Coronary artery (tissue), 2 donors: ENCODE measurements around the gene ZBTB7C.
A peak's percentile ranks its signal among the peaks of the same experiment; 100 is the strongest.

Experiments
- DNase-seq: peaks from one replicate; pipeline ENCODE4 v3.0.0-alpha.2; 2017; ENCODE audit warnings: low spot score
- H3K27ac ChIP-seq, 2 donors: fragments of 200-600 bp; sonication (generic); one replicate each; pipeline ENCODE4 v1.5.1; 2016 to 2019
- H3K4me3 ChIP-seq: fragments of 200-600 bp; sonication (generic); 2 replicates; pipeline ENCODE4 v1.5.1; 2016; ENCODE audit warnings: mild to moderate bottlenecking, moderate library complexity
- TF ChIP-seq, protein P1 (sequence below): fragments of 200-600 bp; sonication (generic); IDR thresholded peaks from one replicate; pipeline ENCODE4 v1.5.1; 2019; ENCODE audit warnings: antibody characterized with exemption

Gene ZBTB7C

DNA sequence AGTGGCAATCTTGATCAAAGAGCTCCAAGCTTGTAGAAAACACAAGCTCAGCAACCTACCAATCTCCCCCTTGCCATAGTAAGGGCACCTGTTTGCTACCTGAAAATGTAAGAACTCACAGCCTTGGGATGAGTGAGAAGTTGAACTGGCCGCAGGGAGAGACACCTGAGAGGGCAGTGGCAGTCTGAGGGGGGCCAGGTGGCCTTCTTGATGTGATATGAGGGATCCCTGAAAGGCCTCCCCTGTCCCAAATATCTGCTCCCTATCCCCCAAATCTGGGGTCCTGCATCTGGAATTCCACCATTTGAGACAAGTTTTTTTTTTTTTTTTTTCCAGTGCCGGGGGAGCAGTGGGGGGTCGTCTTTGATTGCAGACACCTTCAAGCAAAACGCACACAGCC is 248.6 kb downstream of the ZBTB7C start:
- Histone ChIP-seq H3K4me3 (peak overlapping the region; percentile 72), H3K27ac (peak overlapping the region; percentile 85 to 94)
- DNase-seq, result no peak
- TF ChIP-seq, protein P1, sequence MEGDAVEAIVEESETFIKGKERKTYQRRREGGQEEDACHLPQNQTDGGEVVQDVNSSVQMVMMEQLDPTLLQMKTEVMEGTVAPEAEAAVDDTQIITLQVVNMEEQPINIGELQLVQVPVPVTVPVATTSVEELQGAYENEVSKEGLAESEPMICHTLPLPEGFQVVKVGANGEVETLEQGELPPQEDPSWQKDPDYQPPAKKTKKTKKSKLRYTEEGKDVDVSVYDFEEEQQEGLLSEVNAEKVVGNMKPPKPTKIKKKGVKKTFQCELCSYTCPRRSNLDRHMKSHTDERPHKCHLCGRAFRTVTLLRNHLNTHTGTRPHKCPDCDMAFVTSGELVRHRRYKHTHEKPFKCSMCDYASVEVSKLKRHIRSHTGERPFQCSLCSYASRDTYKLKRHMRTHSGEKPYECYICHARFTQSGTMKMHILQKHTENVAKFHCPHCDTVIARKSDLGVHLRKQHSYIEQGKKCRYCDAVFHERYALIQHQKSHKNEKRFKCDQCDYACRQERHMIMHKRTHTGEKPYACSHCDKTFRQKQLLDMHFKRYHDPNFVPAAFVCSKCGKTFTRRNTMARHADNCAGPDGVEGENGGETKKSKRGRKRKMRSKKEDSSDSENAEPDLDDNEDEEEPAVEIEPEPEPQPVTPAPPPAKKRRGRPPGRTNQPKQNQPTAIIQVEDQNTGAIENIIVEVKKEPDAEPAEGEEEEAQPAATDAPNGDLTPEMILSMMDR, result no peak

DNA sequence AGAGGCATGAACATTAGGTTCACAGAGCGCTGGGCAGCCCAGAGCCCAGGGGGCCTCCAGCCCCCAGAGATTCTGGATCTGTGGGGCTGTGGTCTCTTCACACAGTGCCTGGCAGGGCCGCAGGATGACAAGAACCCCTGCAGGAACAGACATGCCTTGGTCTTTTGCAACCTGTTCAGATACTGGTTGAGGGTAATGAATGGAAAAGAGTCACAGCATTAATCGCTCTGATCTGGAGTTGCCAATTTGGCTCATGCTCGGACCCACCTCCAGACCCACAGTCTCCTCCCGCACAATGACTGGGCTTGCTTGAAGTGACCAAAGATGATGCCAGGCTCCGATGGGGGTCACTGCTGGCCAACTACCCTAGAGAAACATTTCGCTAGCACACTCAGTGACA is 249.4 kb downstream of the ZBTB7C start:
- DNase-seq, result no peak
- Histone ChIP-seq H3K4me3 (no peak overlapping the region), H3K27ac (no peak overlapping the region)
- TF ChIP-seq, protein P1, result no peak

DNA sequence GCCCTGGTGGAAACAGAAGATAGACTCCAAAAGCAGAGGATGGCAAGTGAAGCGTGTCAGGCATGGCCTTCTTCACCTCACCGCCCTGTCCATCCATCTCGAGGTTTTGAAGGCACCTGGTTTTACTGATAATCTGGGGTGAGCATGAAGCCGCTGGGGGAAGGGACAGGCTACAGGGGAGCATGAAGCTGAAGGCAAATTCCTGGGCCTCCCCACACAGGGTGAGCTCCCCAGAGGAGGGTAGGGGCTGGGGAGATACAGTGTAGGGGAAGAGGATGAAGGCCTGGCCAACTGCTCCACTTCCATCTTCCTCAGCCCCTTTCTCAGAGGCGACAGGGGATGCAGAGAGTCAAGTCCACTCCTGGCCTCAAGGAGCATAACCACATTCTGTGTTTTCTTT is 250.5 kb downstream of the ZBTB7C start:
- TF ChIP-seq, protein P1, result no peak
- H3K27ac ChIP-seq, result no peak overlapping the region
- H3K4me3 ChIP-seq, result no peak overlapping the region
- no peak for DNase-seq

DNA sequence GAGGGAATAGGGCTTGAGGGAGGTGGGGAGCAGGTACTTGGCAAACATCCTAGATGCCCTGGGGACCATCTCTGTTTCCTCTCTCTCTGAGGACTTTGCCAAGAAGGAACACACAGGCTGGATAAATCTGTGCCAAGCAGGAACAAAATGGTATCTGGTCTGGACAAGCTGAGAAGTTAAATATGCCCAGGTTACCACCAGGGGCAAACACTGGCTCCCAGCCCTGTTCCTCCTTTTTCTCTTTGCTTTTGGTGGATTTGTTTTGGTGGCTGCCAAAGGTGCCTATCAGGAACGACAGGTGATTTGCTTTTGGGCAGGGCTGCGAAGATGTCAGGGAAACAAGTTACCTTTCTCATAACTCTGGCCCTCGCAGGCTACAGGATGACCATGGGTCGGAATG is 251.2 kb downstream of the ZBTB7C start:
- TF ChIP-seq, protein P1, result no peak
- H3K4me3 ChIP-seq, result no peak overlapping the region
- H3K27ac ChIP-seq, result no peak overlapping the region
- no peak for DNase-seq

DNA sequence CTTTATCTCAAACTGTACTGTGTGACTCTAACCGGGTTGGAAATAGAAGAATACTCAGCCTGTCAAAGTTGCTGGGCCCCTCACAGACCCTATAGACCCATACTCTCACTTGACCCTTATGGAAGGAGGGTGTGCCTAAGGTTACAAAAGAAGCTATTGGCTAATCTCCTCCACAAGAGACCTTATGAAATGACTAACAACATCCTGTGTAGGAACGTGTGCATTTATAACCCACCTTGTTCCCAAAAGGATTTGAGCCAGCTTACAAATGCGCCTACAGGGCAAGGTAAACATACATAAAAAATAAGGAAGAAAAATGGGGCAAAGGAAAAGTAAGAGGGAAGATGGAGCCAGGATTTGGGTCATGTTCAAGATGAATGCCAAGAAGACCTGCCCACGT is 253.3 kb downstream of the ZBTB7C start:
- TF ChIP-seq, protein P1, result no peak
- Histone ChIP-seq H3K27ac (no peak overlapping the region), H3K4me3 (no peak overlapping the region)
- DNase-seq, result no peak

DNA sequence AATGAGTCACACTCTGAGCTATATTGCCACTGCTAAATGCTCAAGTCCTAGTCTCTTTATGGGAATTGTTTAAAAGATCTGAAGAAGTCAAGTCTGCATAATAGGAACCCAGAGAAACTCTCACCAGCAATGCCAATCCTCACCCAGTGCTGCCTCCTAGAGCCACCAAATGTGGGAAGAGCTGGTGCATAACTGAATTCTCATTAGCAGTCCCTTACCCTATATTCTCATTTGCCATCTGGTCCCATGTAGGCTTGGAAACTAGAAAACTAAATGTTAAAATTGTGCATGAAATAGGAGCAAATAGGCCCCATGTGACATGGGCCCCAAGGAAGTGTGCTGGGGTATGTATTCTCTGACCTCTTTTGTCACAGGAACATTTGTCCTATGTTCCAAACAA is 254.4 kb downstream of the ZBTB7C start:
- TF ChIP-seq, protein P1, result no peak
- H3K27ac ChIP-seq, result no peak overlapping the region
- no peak overlapping the region for H3K4me3 ChIP-seq
- no peak for DNase-seq

DNA sequence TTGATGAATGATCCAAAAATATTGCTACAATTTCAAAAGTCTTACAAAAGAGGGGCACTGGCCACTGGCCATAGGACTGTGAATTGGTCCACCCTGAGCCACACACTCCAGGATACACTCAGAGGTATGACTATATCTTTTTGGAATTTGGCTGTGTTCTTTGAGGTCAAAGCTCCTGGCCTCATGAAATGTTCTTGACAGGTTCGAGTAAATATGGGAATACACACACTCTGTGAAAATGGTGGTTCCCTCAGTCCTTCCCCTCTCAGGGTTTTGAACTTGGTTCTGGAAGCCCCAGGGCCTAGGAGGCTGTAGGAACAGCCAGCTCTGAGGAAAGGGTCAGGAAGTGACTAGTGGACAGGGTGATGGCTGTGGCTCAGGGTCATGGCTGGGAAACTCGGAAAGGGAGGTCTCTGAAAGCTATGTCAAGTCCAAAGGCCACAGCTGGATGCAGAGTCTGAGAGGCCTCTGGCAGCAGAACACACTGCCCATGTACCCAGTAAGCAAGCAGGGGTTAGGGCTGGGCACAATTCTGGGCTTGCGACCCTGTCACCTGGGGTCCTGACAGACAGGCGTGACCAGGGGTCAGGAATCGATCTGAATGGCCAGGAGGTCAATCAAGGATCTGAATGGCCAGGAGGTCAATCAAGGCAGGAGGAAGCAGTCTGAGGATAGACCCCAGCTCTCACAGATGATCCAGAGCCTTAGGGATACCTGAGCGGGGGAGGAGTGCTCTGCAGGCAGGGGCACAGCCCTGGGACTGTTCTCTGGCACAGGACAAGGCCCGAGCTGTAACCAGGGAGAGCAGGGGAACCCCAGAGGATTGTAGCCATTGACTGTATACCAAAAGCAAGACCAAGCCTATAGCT is 255.3 kb downstream of the ZBTB7C start:
- H3K4me3 ChIP-seq, result no peak overlapping the region
- H3K27ac ChIP-seq, result peak overlapping the region; percentile 19 to 24
- TF ChIP-seq, protein P1, result no peak
- DNase-seq, result no peak
